Measurements from ENCODE around the gene PANK1. TPM values are rescaled to one million over a fixed set of nuclear protein-coding genes. Genes with fewer than 3 reads are reported as not detected.

PANK1 gene
- total RNA-seq, 1 donor from 2014 or later = 1.8 TPM

GRCh38 chr10:89663144-89663543 lies 18.1 kb upstream of the PANK1 start:
- no peak overlapping the region for H3K4me3 Mint-ChIP-seq
- no peaks in the 10 kb centered on the region for H3K27me3 Mint-ChIP-seq
- TF ChIP-seq CTCF (IDR thresholded peaks at IDR 0.05) = no peak
- intact Hi-C loops (cut with micrococcal nuclease) = no loop called here
- H3K4me1 Mint-ChIP-seq = no peaks in the 10 kb centered on the region
- H3K27ac Mint-ChIP-seq = no peak overlapping the region
- H3K36me3 Mint-ChIP-seq (ENCODE audit: low read depth) = no peaks in the 10 kb centered on the region
- ATAC-seq (ENCODE audit: low read depth) = no peak
- POLR2A ChIA-PET = no interaction called here
- CTCF ChIA-PET = no interaction called here
- DNase-seq = no peak
- no peaks in the 10 kb centered on the region for H3K9me3 Mint-ChIP-seq

GRCh38 chr10:89662596-89662995 lies 17.6 kb upstream of the PANK1 start:
- no peak overlapping the region for H3K27ac Mint-ChIP-seq
- no peaks in the 10 kb centered on the region for H3K36me3 Mint-ChIP-seq (ENCODE audit: low read depth)
- intact Hi-C loops (cut with micrococcal nuclease) = no loop called here
- H3K4me1 Mint-ChIP-seq = no peaks in the 10 kb centered on the region
- DNase-seq (no peak), ATAC-seq (ENCODE audit: low read depth) (no peak)
- no peaks in the 10 kb centered on the region for H3K9me3 Mint-ChIP-seq
- CTCF ChIA-PET = no interaction called here
- no peaks in the 10 kb centered on the region for H3K27me3 Mint-ChIP-seq
- no peak for TF ChIP-seq CTCF (IDR thresholded peaks at IDR 0.05)
- POLR2A ChIA-PET = no interaction called here
- H3K4me3 Mint-ChIP-seq = no peak overlapping the region

- ATAC-seq (ENCODE audit: low read depth) = no peak
- no peak for DNase-seq
- intact Hi-C loops (cut with micrococcal nuclease) = no loop called here
- H3K27ac Mint-ChIP-seq = no peak overlapping the region
- H3K36me3 Mint-ChIP-seq (ENCODE audit: low read depth) = peaks cover 5% of the 10 kb centered on the region
- H3K4me1 Mint-ChIP-seq = peaks cover 8% of the 10 kb centered on the region
- H3K27me3 Mint-ChIP-seq = no peaks in the 10 kb centered on the region
- no peak for TF ChIP-seq CTCF (IDR thresholded peaks at IDR 0.05)
- H3K9me3 Mint-ChIP-seq = peaks cover 10% of the 10 kb centered on the region
- CTCF ChIA-PET = no interaction called here
- H3K4me3 Mint-ChIP-seq = no peak overlapping the region
- POLR2A ChIA-PET = no interaction called here
These were observed 14.4 kb upstream of the PANK1 start for GRCh38 chr10:89659143-89660131.

- intact Hi-C loops (cut with micrococcal nuclease) = no loop called here
These were observed 12.3 kb upstream of the PANK1 start for GRCh38 chr10:89657302-89657701.

More at GRCh38 chr10:89657302-89657701, 12.3 kb upstream of the PANK1 start:
- ATAC-seq (ENCODE audit: low read depth) (no peak), DNase-seq (no peak)
- POLR2A ChIA-PET = no interaction called here
- H3K27ac Mint-ChIP-seq = no peak overlapping the region
- no peak overlapping the region for H3K4me3 Mint-ChIP-seq
- H3K27me3 Mint-ChIP-seq = no peaks in the 10 kb centered on the region
- CTCF ChIA-PET = no interaction called here
- H3K36me3 Mint-ChIP-seq (ENCODE audit: low read depth) = peaks cover 5% of the 10 kb centered on the region
- TF ChIP-seq CTCF (IDR thresholded peaks at IDR 0.05) = no peak
- peaks cover 23% of the 10 kb centered on the region for H3K4me1 Mint-ChIP-seq
- peaks cover 10% of the 10 kb centered on the region for H3K9me3 Mint-ChIP-seq
